ENCODE results near the gene IFITM2.
"Not testable (repeated sequence)": the region's sequence is repeated elsewhere in the genome, so short reads cannot be mapped to it uniquely, and the experiment has no call there.

IFITM2 gene

DNA sequence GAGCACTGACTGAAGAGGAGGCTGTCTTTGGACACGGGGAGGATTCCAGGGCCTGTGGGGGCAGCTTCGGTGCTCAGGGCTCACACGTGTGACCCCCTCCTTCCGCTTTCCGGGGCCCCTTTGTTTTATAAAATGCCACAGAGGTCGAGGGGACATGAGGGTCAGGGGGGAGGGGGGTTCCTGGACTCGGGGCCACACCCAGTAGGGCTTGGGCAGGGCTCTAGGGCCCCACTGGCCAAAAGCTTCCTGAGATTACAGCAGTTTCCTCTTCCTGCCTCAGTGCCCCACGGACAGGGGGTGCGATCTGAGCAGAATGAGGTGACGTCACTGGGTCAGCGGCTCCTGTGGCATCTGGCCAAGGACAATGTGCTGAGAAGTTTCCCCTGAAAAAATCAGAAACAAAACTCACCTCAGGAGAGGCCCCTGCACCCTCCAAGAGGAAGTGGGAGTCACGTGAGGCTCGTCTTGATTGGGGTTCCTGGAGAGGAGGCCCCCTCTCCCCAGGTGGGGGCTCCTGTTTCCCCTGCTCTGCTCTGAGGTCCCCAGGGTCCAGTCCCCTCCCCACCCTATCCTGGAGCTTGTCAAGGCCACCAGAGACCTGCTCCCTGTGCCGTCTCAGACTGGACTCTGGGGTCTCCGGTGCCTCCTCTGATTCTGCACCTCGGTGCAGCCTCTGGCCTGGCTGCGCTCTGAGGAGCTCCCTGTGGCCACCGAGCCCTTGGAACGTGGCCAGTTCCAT is 19.4 kb downstream of the IFITM2 start:
- peak overlapping the region; percentile 6 for H3K4me3 ChIP-seq (ENCODE audit: low read depth, low read length)
- TF ChIP-seq CTCF (IDR thresholded peaks at IDR 0.05; ENCODE audit: borderline replicate concordance, insufficient read depth, low read depth, low read length): no peak

- no peak for TF ChIP-seq CTCF (IDR thresholded peaks at IDR 0.05; ENCODE audit: borderline replicate concordance, insufficient read depth, low read depth, low read length)
- H3K4me3 ChIP-seq (ENCODE audit: low read depth, low read length): no peak overlapping the region
Measured at GRCh38 chr11:327581-327923, 19.9 kb downstream of the IFITM2 start.

- no peak for TF ChIP-seq CTCF (IDR thresholded peaks at IDR 0.05; ENCODE audit: borderline replicate concordance, insufficient read depth, low read depth, low read length)
- H3K4me3 ChIP-seq (ENCODE audit: low read depth, low read length): no peak overlapping the region
Measured at GRCh38 chr11:328012-328411, 20.4 kb downstream of the IFITM2 start.

DNA sequence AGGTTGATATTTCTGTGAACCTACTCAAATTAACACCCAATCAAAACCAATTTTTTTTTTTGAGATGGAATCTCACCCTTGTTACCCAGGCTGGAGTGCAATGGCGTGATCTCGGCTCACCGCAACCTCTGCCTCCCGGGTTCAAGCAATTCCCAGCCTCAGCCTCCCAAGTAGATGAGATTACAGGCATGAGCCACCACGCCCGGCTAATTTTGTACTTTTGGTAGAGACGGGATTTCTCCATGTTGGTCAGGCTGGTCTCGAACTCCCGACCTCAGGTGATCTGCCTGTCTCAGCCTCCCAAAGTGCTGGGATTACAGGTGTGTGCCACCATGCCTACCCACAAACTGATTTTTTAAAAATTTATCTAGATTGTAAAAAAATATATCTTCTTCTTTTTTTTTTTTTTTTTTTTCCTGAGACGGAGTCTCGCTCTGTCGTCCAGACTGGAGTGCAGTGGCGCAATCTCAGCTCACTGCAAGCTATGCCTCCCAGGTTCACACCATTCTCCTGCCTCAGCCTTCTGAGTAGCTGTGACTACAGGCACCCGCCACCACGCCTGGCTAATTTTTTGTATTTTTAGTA is 21.0 kb downstream of the IFITM2 start:
- not testable (repeated sequence) for H3K4me3 ChIP-seq (ENCODE audit: low read depth, low read length)

- H3K4me3 ChIP-seq (ENCODE audit: low read depth, low read length): no peak overlapping the region
- TF ChIP-seq CTCF (IDR thresholded peaks at IDR 0.05; ENCODE audit: borderline replicate concordance, insufficient read depth, low read depth, low read length): no peak
Measured at GRCh38 chr11:329886-330253, 22.3 kb downstream of the IFITM2 start.

DNA sequence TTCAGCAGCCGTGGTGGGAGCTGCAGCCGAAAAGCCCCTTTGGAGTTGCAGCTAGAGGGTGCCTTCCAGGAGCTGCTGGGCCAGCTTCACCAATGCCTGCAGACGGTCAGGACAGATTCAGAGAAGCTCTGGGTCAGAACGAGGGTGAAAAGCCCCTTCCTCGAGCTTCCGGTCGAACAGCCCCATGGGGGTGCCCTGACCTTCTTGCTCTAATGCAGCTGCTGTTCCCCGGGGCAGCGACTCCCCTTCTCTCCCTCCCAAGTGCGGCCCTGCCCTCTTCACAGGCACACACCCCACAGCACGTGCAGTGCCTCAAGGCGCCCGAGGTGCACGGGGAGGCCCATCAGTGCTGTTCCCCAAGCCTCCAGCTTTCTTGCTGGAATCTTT is 22.7 kb downstream of the IFITM2 start:
- no peak overlapping the region for H3K4me3 ChIP-seq (ENCODE audit: low read depth, low read length)
- TF ChIP-seq CTCF (IDR thresholded peaks at IDR 0.05; ENCODE audit: borderline replicate concordance, insufficient read depth, low read depth, low read length): no peak

- H3K4me3 ChIP-seq (ENCODE audit: low read depth, low read length): no peak overlapping the region
Measured at GRCh38 chr11:330694-331357, 23.2 kb downstream of the IFITM2 start.

More at GRCh38 chr11:330694-331357, 23.2 kb downstream of the IFITM2 start:
- no peak for TF ChIP-seq CTCF (IDR thresholded peaks at IDR 0.05; ENCODE audit: borderline replicate concordance, insufficient read depth, low read depth, low read length)
